Erythroblast (primary cell): ENCODE data around the gene TUSC7.

Experiments
- GATA1 ChIP-seq: IDR thresholded peaks from 2 replicates; pipeline ENCODE4 v1.6.1; 2011; ENCODE audit warnings: low read depth, mild to moderate bottlenecking, control low read depth, low read length, moderate library complexity
- POLR2A ChIP-seq: IDR thresholded peaks from 2 replicates; pipeline ENCODE4 v1.6.1; 2011; ENCODE audit warnings: mild to moderate bottlenecking, low read length

- no peak for TF ChIP-seq POLR2A
- TF ChIP-seq GATA1: no peak
These were observed 8.0 kb downstream of the TUSC7 start for GRCh38 chr3:116717566-116717965.
